Activated T-helper 9 cell treated with anti-CD3 and anti-CD28 coated beads, Interleukin-2, amount 50 U/mL, for 16 hours (primary cell): ENCODE data around the gene RAB20.

Experiments
- DNase-seq: peaks from one replicate; pipeline ENCODE4 v3.0.0-alpha.2; 2020; ENCODE audit warnings: low read depth

Gene RAB20

DNA sequence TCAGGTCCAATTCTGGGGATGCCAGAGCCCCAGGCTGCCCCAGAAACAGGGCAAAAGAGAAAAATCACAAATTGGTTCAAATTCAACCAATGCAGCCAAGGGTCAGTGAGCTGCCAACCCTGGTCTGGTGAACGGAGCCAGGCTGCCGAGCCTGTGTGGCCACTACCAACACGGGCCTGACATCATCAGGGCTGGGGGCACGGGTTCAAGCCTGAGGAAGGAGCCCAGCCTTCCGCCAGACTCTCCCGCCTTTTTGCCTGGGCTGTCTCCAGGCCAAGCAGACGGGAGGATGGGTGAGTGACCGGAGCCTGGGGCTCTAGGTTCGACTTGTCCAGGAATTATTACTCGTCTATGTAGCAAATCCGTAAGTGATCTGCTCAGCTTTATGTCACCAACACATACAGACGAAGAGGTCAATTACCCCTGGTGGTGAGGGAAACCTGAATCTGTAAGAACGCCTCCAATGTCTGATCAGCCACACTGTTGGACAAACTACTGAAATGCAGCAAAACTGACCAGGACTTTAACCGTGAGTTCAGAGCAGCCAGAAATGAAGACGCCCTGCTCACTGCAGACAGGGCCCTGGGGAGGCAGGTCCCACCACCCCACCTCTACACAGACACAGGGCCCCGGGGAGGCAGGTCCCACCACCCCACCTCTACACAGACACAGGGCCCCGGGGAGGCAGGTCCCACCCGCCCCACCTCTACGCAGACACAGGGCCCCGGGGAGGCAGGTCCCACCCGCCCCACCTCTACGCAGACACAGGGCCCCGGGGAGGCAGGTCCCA is 31.8 kb downstream of the RAB20 start:
- DNase-seq, result no peak

DNA sequence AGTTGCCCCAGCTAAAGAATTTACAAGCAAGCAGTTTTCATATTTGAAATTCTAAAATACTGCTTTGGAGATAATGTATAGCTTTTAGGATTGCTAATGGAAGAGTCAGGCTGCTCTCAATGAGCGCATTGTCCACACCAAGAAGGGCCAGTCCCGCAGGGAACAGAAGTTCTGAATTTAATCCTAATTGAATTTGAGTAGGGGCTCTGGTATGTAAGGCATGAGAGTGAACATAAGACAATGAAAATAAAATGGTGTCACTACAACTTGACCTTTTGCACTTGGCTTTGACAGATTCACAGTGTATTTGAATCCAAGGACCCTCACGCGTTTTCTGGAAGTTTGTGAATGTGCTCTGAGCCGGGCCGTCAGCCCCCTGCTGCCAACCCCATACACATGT is 32.6 kb downstream of the RAB20 start:
- no peak for DNase-seq

DNA sequence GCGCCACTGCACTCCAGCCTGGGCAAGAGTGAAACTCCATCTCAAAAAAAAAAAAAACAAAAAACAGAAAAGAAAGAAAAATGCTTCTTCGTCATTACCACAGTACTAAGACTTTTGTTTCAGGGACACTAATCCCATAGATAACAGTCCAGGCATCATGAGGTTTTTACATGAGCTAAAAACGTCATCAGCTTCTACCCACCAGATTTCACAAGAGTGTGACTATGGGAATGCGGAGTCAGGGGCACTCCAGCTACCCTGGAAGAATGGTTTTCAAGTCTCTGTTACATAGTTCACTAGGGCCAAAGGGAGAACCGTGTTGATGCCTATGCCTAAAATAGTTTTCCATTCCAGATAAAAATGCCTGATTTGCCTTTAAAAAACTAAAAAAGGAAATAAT is 33.2 kb downstream of the RAB20 start:
- no peak for DNase-seq

DNA sequence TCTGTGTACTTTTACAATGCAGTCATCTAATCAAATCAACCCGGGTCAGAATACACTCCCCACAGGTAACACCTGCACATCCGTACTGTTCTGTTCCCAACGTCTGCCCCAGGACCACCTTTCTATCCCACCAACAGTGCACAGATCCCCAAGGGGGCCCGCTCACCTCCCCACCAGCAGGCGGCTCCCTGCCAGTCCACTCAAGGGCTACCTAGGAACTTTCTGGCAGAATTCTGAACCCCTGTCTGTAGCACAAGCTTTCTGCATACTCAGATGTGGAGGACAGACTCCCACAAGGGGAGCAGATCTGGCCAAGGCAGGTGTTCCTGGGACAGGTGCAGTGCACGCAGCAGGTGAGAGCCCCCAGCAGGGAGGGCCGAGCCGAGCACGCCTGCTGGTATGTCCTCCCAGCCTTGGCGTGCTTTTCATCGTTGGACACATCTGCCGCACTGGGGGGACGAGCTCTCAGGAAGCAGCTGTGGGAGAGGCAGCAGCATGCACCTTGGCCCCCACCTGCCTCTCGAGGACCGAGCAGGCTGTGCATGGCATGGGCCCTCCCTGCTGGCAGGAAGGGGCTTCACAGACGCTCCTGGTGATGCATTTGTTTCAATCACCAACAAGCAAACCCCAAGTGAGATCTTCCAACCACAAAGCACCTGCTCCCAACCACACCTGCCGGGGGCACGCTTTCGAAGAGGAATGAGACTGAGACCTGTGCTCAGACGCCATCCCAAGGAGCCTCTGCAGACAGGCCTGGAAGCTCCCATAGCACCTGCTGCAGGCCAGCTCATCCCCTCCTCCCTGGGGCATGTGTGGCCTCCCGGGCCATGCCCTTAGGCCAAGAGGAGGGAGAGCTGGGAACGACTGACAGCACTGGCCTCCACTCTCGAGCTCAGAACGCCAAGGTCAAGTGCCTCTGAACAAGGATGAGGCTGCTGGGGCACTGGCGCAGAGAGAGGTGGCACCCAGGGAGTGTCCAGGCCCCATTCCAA is 35.9 kb downstream of the RAB20 start:
- DNase-seq, result no peak

DNA sequence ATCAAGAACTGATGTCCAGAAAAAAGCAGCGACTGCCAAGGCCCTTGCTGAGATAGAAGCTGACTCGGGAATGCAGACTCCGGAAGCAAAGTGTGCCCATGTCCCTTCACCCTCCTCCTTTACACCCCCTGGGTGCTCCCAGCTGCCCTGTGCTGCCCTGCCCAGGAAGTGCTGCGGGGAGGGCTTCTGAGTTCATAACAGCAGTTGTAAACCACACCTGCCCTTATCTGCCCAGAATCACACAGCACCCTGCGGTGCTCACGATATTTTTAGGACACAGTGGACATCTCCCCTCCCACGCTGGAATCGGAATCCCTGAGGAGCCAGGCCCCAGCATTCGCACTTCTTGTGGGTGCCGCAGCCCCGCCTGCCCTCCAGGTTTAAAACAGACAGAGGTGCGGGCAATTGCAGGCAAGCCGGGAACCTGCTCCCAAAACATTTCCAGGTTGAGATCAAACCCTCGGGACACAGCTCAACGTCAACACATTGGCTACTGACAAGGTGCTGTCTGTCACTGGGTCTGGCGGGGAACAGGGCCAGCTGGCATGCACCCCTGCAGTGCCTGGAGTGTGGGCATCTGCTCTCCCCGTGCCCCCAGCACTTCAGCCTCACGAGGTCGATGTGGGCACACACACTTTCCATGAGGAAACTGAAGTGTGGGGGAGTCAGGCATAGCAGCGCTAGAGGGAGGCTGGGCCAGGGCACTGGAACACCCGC is 36.8 kb downstream of the RAB20 start:
- DNase-seq, result no peak

DNA sequence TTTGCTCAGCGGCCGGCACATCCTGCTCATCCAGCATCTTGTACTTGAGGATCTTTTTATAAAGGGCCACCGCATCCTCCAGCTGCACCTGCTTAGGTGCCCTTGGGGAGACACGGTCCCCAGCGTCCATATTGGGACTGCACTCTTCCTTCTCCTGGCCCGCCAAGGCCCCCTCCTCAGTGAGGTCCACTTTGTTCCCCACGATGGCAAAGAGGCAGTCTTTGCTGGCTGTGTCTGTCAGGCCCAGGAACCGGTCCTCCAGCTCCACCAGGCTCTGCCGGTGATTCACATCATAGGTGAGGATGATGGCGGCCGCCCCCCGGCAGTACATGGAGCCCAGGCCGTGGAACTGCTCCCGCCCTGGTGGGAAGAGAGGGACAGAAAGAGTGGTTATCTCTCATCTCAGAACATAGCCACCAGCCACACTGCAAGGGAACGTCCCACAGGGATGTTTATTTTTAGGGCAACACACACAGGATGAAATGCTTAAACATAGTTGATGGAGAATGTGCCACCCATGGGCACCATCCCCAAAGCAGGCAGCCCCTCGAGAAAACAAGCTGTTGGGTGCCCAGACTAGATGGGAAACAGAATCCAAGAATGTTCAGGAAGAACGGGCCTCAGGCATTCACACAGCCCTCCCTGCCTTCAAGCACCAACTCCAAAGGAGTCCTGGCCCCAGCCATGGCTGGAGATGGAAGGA is 37.5 kb downstream of the RAB20 start:
- no peak for DNase-seq

DNA sequence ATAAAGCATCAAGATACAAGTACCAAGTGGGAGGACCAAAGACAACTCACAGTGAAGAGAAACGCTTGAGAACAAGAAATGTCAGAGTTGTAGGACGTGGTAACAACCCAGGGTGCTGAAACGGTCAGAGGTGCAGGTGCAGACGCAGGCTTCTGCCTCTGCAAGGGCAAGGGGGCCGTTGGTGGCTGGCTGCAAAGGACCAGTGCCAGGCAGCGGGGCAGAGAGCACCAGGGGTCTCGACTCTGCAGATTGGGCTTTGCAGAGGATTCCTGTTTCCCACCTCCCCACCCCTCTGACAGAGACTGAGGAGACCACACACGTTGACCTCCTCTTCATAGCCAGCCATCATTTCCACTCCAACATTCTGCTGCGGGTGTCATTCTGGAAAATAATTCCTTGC is 38.3 kb downstream of the RAB20 start:
- DNase-seq, result no peak

DNA sequence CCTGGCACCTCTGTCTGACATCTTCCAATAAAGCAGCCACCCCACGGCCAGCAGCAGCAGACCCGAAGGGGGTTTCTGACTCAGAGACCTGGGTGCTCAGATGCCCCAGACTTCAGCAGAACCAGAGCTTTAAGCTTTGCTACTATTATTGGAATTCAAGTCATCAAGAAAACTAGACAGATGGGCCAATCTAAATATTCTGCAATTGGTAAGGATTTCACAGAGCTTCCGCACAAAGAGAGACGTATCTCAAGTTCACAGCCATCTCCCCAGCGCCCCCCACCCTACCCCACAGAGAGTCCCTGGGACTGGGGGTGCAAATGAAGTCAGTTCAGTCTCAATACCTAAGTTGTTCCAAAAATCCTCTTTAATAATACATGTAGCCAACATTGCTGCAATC is 38.8 kb downstream of the RAB20 start:
- no peak for DNase-seq

DNA sequence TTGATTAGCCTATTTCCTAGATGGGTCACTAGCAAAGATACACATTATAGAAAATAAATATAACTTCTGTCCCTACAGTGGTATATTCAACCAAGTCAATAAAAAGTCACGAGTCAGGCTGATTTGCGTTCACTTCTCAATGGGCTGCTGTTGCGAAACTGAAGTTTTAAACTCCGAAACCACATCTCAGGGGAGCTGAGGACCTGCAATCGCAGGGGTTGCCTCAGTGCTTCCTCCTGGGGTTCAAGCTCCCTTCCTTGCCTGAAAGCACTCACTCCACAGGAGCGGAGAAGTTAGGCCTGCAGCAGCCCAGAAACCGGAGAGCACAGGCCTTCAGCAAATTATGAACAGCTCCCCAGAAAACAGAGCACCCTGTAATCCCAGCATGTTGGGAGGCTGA is 39.6 kb downstream of the RAB20 start:
- DNase-seq, result no peak

DNA sequence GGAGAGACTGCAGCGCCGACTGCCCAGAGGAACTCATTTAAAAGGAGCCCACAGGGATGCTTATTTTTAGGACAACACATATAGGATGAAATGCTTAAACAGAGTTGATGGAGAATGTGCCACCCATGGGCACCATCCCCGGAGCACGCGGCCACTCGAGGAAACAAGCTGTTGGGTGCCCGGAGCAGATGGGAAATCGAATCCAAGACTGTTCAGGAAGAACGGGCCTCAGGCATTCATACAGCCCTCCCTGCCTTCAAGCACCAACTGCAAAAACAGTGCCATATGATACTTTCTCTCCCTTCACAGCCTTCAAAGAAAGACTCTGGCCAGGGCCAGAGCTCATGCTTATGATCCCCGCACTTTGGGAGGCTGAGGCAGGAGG is 40.2 kb downstream of the RAB20 start:
- DNase-seq, result no peak

DNA sequence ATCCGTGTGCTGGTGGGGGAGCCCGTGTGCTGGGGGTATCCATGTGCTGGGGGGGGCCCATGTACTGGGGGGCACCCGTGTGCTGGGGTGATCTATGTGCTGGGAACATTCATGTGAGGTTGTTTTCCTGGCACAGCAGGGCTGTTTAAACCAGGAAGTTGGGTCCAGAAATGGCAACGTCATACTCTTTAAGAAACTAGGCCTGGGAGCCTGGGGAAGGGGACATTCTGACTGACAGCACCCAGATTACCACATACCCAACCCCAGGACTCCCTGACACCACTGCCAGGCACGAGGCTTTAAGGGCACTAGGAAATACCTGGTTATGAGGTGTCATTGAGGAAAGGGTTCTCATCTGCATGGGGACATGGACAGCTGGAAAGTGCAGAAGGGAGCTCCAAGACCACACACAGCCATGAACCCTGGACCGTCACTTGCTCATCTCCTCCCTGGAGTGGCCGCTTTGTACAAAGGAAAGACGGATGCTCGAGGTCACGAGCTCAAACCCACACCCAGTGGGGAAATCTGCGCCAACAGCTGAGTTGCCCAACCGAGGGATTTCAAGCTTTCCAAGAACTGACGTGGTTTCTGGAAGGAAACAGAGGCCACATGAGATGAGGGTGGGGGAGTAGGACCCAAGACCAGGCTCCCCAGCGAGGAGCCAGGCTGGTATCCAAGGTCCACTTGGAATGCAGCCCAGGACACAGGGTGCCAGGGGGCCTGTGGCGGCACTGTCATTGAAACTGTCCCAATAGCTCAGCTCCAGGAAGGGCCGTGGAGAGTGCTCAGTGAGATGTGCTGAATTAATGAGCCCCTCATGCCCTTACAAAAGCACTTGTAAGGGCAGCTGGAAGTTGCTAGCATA is 40.9 kb downstream of the RAB20 start:
- no peak for DNase-seq

DNA sequence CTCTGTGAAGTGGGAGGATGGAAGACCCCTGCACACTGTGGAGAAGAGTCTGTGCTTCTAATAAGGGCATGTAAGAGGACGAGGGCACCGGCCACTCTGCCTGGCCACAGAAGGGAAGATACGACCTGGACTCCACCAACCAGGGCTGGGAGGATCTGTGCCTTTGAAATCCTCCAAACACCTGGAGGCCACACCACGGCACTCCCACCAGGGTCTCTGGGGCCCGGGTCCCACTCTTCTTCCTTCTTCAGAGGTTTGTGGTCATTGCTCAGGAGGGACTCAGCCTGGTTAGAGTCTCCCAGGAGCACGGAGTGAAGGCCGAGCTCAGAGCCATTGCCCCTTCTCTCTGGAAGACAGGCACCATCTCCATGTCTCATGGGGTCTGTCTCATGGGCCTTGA is 42.0 kb downstream of the RAB20 start:
- DNase-seq, result no peak

DNA sequence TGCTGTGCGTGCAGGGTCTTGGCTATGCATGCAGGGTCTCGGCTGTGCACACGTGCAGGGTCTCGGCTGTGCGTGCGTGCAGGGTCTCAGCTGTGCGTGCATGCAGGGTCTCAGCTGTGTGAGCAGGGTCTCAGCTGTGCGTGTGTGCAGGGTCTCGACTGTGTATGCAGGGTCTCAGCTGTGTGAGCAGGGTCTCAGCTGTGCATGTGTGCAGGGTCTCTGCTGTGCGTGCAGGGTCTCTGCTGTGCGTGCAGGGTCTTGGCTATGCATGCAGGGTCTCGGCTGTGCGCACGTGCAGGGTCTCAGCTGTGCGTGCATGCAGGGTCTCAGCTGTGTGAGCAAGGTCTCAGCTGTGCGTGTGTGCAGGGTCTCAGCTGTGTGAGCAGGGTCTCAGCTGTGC is 42.5 kb downstream of the RAB20 start:
- DNase-seq, result no peak

DNA sequence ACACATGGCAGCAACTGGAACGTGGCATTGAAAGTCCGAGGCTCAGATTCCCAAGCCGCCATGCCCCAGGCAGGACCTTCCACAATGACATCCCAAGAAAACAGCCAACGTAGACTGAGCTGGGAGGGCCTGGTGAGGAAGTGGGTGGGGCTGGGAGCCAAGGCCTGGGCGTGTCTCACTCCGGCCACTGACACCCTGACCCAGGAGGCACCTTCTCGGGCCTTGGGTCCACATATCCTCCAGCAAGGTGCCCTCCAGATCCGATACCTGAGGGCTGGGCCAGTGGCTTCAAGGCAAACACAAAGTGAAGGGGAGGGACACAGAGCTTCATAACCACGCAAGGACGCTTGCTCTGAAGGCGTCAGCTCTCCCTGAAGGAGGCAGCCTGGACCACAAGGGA is 43.0 kb downstream of the RAB20 start:
- DNase-seq, result no peak

DNA sequence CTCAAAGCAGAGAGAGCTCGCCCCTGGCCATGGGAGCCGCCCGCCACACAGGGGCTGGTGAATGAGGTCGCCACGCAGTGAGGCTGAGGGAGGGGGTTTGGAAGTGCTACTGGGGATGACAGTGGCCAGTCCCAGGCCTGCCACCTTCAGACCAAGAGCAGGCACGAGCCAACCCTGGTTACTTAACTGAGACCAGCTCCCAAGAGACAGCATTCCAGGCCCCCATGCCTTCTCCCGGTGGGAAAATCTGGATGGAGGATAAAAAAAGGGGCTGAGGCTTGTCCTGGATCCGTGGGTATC is 43.3 kb downstream of the RAB20 start:
- DNase-seq, result no peak

DNA sequence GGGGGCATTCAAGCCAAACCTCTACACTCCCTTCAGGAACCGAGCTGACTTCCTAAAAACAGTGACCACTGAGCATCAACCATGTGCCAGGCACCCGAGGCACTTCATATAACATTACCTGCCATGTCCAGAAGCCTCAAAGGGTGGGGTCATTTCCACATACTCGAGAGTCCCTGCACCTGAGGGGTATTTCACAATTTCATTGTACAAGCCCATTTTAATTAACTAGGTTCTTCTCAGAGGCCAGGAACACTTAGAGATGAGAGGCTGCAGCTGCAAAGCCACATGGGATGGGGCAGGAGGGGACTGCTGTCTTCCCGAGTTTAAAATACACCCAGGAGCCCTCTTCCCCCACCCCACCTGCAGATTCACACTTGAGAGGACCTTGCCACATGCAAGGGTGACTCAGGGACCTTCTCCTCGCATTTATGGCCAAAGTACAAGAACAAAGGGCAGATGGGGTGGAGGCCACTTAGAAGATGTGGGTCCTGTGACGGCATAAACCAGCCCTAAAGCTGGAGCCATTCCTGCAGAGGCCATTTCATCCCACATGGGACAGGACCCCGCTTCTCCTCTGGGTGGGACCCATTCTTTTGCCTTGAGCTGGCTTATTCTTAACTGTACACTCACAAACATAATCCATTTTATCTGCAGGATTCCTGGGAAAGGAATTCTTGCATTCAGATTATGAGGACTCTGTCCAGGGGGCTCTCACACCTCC is 43.9 kb downstream of the RAB20 start:
- no peak for DNase-seq

DNA sequence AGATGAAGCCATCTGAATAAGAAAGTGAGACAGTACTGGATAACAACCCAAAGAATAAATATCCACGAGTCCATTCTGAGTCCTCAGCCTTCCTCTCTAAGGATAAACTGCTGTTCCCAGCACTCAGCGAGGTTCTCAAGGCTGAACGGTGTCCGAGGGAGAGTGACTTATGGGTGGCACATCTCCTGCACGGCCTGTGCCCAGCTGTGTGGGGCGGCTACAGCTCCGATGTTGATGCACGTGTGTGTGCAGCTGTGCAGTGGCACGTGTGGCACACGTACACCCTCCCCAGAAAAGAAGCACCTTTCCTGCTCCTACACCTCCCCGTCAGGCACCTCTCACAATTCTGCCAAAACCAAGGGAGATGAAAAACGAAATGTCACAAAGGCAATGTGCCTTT is 45.0 kb downstream of the RAB20 start:
- no peak for DNase-seq

DNA sequence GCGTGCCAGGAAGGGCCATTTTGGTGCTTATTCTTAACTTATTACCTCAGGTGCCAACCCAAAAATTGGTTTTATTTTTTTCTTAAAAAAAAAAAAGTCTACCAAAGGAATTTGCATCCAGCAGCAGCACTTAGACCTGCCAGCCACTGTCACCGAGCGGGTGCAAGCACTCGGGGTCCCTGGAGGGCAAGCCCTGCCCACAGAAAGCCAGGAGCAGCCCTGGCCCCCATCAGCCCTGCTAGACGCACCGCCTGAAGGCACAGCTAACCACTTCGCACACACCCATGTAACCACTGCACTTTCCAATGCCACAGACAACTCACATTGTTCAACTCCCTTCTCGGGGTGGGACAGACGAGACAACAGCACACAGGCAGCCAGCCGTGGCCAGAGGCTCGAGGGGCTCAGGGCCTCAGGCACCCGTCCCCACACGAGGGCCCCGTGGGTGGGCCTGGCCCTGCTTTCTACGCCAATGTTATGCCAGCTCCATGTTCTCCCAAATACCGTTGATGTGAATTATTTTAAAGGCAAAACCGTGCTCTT is 49.3 kb downstream of the RAB20 start:
- no peak for DNase-seq

DNA sequence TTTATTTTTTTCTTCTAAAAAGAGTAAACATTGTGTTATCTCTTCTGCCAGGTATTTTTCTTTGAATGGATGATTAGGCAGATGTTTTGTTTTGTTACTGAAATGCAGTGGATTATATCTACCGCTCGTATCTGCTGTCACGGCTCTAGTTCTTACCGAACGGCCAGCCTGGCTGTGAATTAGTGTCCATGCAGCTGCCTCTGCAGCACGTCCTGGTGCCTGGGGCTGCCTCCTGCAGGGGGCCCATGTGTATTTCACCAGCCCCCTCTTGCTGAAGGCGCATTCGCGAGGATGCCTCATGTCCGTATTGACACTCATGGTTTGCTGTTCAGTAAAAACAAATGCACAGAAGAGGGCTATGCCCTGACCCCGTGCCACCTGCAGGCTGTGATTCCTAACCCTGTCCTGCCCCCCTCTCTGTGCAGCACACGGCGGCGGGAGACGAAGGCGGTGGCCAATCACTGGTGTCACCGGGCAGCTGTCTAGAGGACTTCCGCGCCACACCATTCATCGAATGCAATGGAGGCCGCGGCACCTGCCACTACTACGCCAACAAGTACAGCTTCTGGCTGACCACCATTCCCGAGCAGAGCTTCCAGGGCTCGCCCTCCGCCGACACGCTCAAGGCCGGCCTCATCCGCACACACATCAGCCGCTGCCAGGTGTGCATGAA is 49.9 kb downstream of the RAB20 start:
- DNase-seq, result no peak
